Endothelial cell of umbilical vein (primary cell): ENCODE results near the gene JAKMIP1. TPM values are rescaled to one million over a fixed set of nuclear protein-coding genes. Genes with fewer than 3 reads are reported as not detected.

Experiments used
- BruUV-seq: library from RNA; stranded (reverse); fragments of 400-500 nt; replicated peaks from 2 replicates; lab custom pipeline; 2021; lab: Mats Ljungman, UMichigan
- CTCF ChIA-PET: fragments of 300-600, 350-600 bp; sonication (Branson Sonifier 250); formaldehyde crosslinking; loops from one replicate; lab custom pipeline; 2021; ENCODE audit warnings: antibody characterized with exemption, inconsistent platforms; lab: Charles Lee
- POLR2A ChIA-PET: fragments of 300-600, 350-600 bp; sonication (Branson Sonifier 250); formaldehyde crosslinking; loops from one replicate; lab custom pipeline; 2021; ENCODE audit warnings: antibody characterized with exemption, inconsistent platforms; lab: Charles Lee
- DNase-seq: peaks from one replicate; pipeline ENCODE4 v3.0.0-alpha.2; 2011; ENCODE audit warnings: low read depth, low spot score
- FAIRE-seq: peaks from 2 replicates; lab custom pipeline; 2011; peaks lifted over from hg19 to GRCh38; lab: Jason Lieb, UNC
- H2AFZ ChIP-seq: 2 replicates; pipeline ENCODE4 v1.6.0; 2012; ENCODE audit warnings: low read depth, low read length, control low read depth, inconsistent platforms
- H3K27ac ChIP-seq: 2 replicates; pipeline ENCODE4 v1.5.1; 2011; ENCODE audit warnings: low read depth, mild to moderate bottlenecking, control low read depth, low read length, moderate library complexity; ENCODE audit not compliant: insufficient read depth
- H3K27me3 ChIP-seq, 2 experiments: 2 replicates each; pipeline versions ENCODE4 v1.6.0 to v1.6.1; 2011; ENCODE audit warnings: low read length in 2 of 2, mixed read lengths in 1 of 2; ENCODE audit not compliant: control insufficient read depth in 2 of 2, insufficient read depth in 2 of 2
- H3K36me3 ChIP-seq, 2 experiments: 2 replicates in 1 of 2; 3 replicates in 1 of 2; pipeline ENCODE4 v1.5.1; 2011; ENCODE audit warnings: low read length in 2 of 2, mild to moderate bottlenecking in 1 of 2, moderate library complexity in 1 of 2; ENCODE audit not compliant: control insufficient read depth in 2 of 2, insufficient read depth in 2 of 2; ENCODE audit errors: extremely low read depth in 1 of 2
- H3K4me1 ChIP-seq: 3 replicates; pipeline ENCODE4 v1.5.1; 2011; ENCODE audit warnings: mild to moderate bottlenecking, low read length; ENCODE audit not compliant: control insufficient read depth, insufficient read depth; ENCODE audit errors: extremely low read depth
- H3K4me2 ChIP-seq: 2 replicates; pipeline ENCODE4 v1.6.1; 2011; ENCODE audit warnings: low read length, control low read depth, mixed read lengths; ENCODE audit not compliant: insufficient read depth
- H3K4me3 ChIP-seq, 3 experiments: fragments of 200-600 bp in 1 of 3; sonication (generic), shearing (Covaris generic) in 1 of 3; replicated peaks in 1 of 3; 2 replicates each; pipeline ENCODE4 v1.5.1; 2011 to 2016; ENCODE audit warnings: control low read depth in 3 of 3, low read length in 3 of 3, mild to moderate bottlenecking in 2 of 3, inconsistent platforms in 1 of 3, low read depth in 1 of 3, moderate library complexity in 1 of 3; ENCODE audit not compliant: insufficient read depth in 1 of 3
- H3K79me2 ChIP-seq: 2 replicates; pipeline ENCODE4 v1.6.0; 2012; ENCODE audit warnings: low read length, inconsistent platforms; ENCODE audit not compliant: control insufficient read depth, insufficient read depth
- H3K9ac ChIP-seq: replicated peaks from 2 replicates; pipeline ENCODE3; 2011; ENCODE audit warnings: low read length, control low read depth; ENCODE audit not compliant: insufficient read depth; ENCODE audit errors: extremely low read depth
- H3K9me1 ChIP-seq: replicated peaks from 3 replicates; pipeline ENCODE4 v1.6.0; 2011; ENCODE audit warnings: mild to moderate bottlenecking, low read length; ENCODE audit not compliant: control insufficient read depth, insufficient read depth; ENCODE audit errors: extremely low read depth
- H3K9me3 ChIP-seq: replicated peaks from 2 replicates; pipeline ENCODE4 v1.5.1; 2012; ENCODE audit warnings: low read length, inconsistent platforms; ENCODE audit not compliant: control insufficient read depth, insufficient read depth
- H4K20me1 ChIP-seq: replicated peaks from 2 replicates; pipeline ENCODE3; 2011; ENCODE audit warnings: mild to moderate bottlenecking, low read length; ENCODE audit not compliant: control insufficient read depth, insufficient read depth; ENCODE audit errors: extremely low read depth
- CTCF ChIP-seq, 2 donors: IDR thresholded peaks; 1 replicate in 1 of 2; 2 replicates in 1 of 2; pipeline ENCODE4 v1.5.1; 2011; ENCODE audit warnings: low read length in 2 of 2, mild to moderate bottlenecking in 2 of 2, moderate library complexity in 2 of 2, control low read depth in 1 of 2, inconsistent platforms in 1 of 2, low read depth in 1 of 2; ENCODE audit not compliant: insufficient read depth in 1 of 2; ENCODE audit errors: extremely low read depth in 1 of 2
- EZH2 ChIP-seq: IDR thresholded peaks from 2 replicates; pipeline ENCODE4 v1.6.1; 2012; ENCODE audit warnings: borderline replicate concordance, low read depth, mild to moderate bottlenecking, moderate library complexity, low read length, inconsistent platforms; ENCODE audit not compliant: severe bottlenecking
- FOS ChIP-seq: IDR thresholded peaks from 2 replicates; pipeline ENCODE4 v1.6.1; 2011; ENCODE audit warnings: mild to moderate bottlenecking, low read length, moderate library complexity, borderline replicate concordance; ENCODE audit not compliant: insufficient read depth
- GATA2 ChIP-seq: IDR thresholded peaks from 2 replicates; pipeline ENCODE4 v1.7.0; 2011; ENCODE audit warnings: low read depth, mild to moderate bottlenecking, moderate library complexity, mixed read lengths, low read length; ENCODE audit not compliant: insufficient read length, insufficient read depth
- JUN ChIP-seq: IDR thresholded peaks from 2 replicates; pipeline ENCODE4 v1.6.1; 2011; ENCODE audit warnings: borderline replicate concordance, low read depth; ENCODE audit not compliant: insufficient read length, insufficient read depth
- MYC ChIP-seq: IDR thresholded peaks from one replicate; pipeline ENCODE4 v1.6.1; 2011; ENCODE audit warnings: mild to moderate bottlenecking, low read depth, low read length
- POLR2A ChIP-seq: IDR thresholded peaks from 2 replicates; pipeline ENCODE4 v1.6.1; 2012; ENCODE audit warnings: low read depth, mild to moderate bottlenecking, control low read depth, low read length
- POLR2AphosphoS5 ChIP-seq: IDR thresholded peaks from 2 replicates; pipeline ENCODE4 v1.6.1; 2012; ENCODE audit warnings: low read depth, mild to moderate bottlenecking, control low read depth, low read length, moderate library complexity; ENCODE audit not compliant: insufficient read depth
- dilution Hi-C: fragments of 300-500 bp; cut with MboI; formaldehyde crosslinking; loops from one replicate; pipeline ENCODE4 v1.15.0; 2019; ENCODE audit warnings: low sequenced_read_pairs; ENCODE audit not compliant: extremely low pct_ligation_motif_present
- intact Hi-C: fragments of 100-400 bp; cut with micrococcal nuclease; formaldehyde crosslinking; loops from one replicate; pipeline ENCODE4 v1.10.0; 2022
- polyA plus RNA-seq, 4 experiments: library from polyadenylated mRNA; depleted of rRNA in 3 of 4; stranded (reverse) in 3 of 4; unstranded in 1 of 4; fragments of >200 nt; gene quantifications; 2 replicates each; pipeline versions ENCODE4 v1.2.1 to v1.2.3, GENCODE V29; 2011 to 2012; ENCODE audit warnings: missing spikeins in 1 of 4
- total RNA-seq: library from RNA; stranded (reverse); gene quantifications from 2 replicates; pipeline ENCODE4 v1.2.3, GENCODE V29; 2021
- TF ChIP-seq, protein P1 (sequence below): IDR thresholded peaks from 2 replicates; pipeline ENCODE4 v1.6.1; 2011; ENCODE audit not compliant: insufficient read depth, insufficient read length

JAKMIP1 gene
- total and polyA plus RNA-seq, 2 donors (not counting 3 experiments of a cell fraction or from before 2014, with no cell fraction given): not detected

GRCh38 chr4:6123541-6123940 lies 76.8 kb downstream of the JAKMIP1 start:
- H3K4me3 ChIP-seq: no peak overlapping the region
- H3K4me2 ChIP-seq: no peak overlapping the region
- H3K27me3 ChIP-seq: no peaks in the 10 kb centered on the region
- H3K9ac ChIP-seq: no peak overlapping the region
- BruUV-seq: no TSS peak
- FAIRE-seq: no peak
- no peaks in the 10 kb centered on the region for H3K79me2 ChIP-seq
- peaks cover 4% of the 10 kb centered on the region for H3K9me3 ChIP-seq
- TF ChIP-seq MYC: no peak
- no peak for TF ChIP-seq CTCF (IDR thresholded peaks at IDR 0.05; ENCODE audit: extremely low read depth in 1 of 2, insufficient read depth in 1 of 2, low read depth in 1 of 2, low read length in 2 of 2)
- TF ChIP-seq FOS: no peak
- TF ChIP-seq GATA2: no peak
- no peak for TF ChIP-seq POLR2A
- TF ChIP-seq, protein P1, sequence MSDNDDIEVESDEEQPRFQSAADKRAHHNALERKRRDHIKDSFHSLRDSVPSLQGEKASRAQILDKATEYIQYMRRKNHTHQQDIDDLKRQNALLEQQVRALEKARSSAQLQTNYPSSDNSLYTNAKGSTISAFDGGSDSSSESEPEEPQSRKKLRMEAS: no peak
- no peak for TF ChIP-seq EZH2
- no peak for TF ChIP-seq JUN
- TF ChIP-seq POLR2AphosphoS5: no peak
- ChIA-PET CTCF (no interaction called here), POLR2A (no interaction called here)
- no peaks in the 10 kb centered on the region for H4K20me1 ChIP-seq
- H2AFZ ChIP-seq: no peak overlapping the region
- H3K36me3 ChIP-seq: no peaks in the 10 kb centered on the region
- H3K4me1 ChIP-seq: no peaks in the 10 kb centered on the region
- DNase-seq: no peak
- intact Hi-C loops (no loop called here), dilution Hi-C loops (no loop called here)
- H3K9me1 ChIP-seq: no peaks in the 10 kb centered on the region
- no peak overlapping the region for H3K27ac ChIP-seq
